Hepatocyte (in vitro differentiated cells): ENCODE results near the gene PIK3R2. TPM values are rescaled to one million over a fixed set of nuclear protein-coding genes. Genes with fewer than 3 reads are reported as not detected.

Experiments used
- DNase-seq: peaks from one replicate; pipeline ENCODE4 v3.0.0-alpha.2; 2016; ENCODE audit warnings: low spot score
- H2AFZ ChIP-seq: fragments of 200-600 bp; sonication (generic); 2 replicates; pipeline ENCODE4 v1.6.0; 2016; ENCODE audit warnings: antibody characterized with exemption, mild to moderate bottlenecking
- H3K27ac ChIP-seq: fragments of 200-600 bp; sonication (generic); 2 replicates; pipeline ENCODE4 v1.5.1; 2016; ENCODE audit warnings: mild to moderate bottlenecking
- H3K27me3 ChIP-seq: fragments of 200-600 bp; sonication (generic); 2 replicates; pipeline ENCODE4 v1.6.1; 2016
- H3K36me3 ChIP-seq: fragments of 200-600 bp; sonication (generic); replicated peaks from 2 replicates; pipeline ENCODE4 v1.5.1; 2016; ENCODE audit warnings: low read depth; ENCODE audit not compliant: insufficient read depth
- H3K4me1 ChIP-seq: fragments of 200-600 bp; sonication (generic); 2 replicates; pipeline ENCODE4 v1.5.1; 2016; ENCODE audit warnings: mild to moderate bottlenecking, moderate library complexity; ENCODE audit not compliant: insufficient read depth
- H3K4me2 ChIP-seq: fragments of 200-600 bp; sonication (generic); 2 replicates; pipeline ENCODE4 v1.6.0; 2016
- H3K4me3 ChIP-seq: fragments of 200-600 bp; sonication (generic); 2 replicates; pipeline ENCODE4 v1.5.1; 2016; ENCODE audit warnings: mild to moderate bottlenecking
- H3K79me2 ChIP-seq: fragments of 200-600 bp; sonication (generic); 2 replicates; pipeline ENCODE4 v1.6.0; 2017; ENCODE audit warnings: mild to moderate bottlenecking
- H3K9me2 ChIP-seq: fragments of 200-600 bp; sonication (generic); replicated peaks from 2 replicates; pipeline ENCODE4 v1.6.0; 2017; ENCODE audit warnings: mild to moderate bottlenecking; ENCODE audit not compliant: insufficient read depth
- H3K9me3 ChIP-seq: fragments of 200-600 bp; sonication (generic); 2 replicates; pipeline ENCODE4 v1.5.1; 2016; ENCODE audit warnings: low read depth, mild to moderate bottlenecking
- H4K20me1 ChIP-seq: fragments of 200-600 bp; sonication (generic); 2 replicates; pipeline ENCODE4 v1.6.0; 2016; ENCODE audit warnings: mild to moderate bottlenecking; ENCODE audit not compliant: insufficient read depth, poor library complexity, severe bottlenecking
- EZH2 ChIP-seq: fragments of 200-600 bp; sonication (generic); IDR thresholded peaks from 2 replicates; pipeline ENCODE4 v1.6.1; 2016; ENCODE audit warnings: antibody characterized with exemption, mild to moderate bottlenecking, borderline replicate concordance
- EZH2phosphoT487 ChIP-seq: fragments of 200-600 bp; sonication (generic); IDR thresholded peaks from one replicate; pipeline ENCODE4 v1.6.1; 2018; ENCODE audit warnings: antibody characterized with exemption, mild to moderate bottlenecking, low read depth, moderate library complexity; ENCODE audit not compliant: unreplicated experiment, severe bottlenecking
- WGBS: methylation state at CpG from one replicate; pipeline ENCODE4 v1.1.6; 2016; ENCODE audit warnings: low lambda C conversion rate; ENCODE audit errors: missing lambda C conversion rate; 5-methylcytosine and 5-hydroxymethylcytosine counted together
- polyA plus RNA-seq: library from polyadenylated mRNA; unstranded; fragments of >200 nt; fragmentation: Nextera tagmentation; extraction: Ambion mirVana; gene quantifications from 2 replicates; pipeline ENCODE4 v1.2.1, GENCODE V29; 2016
- total RNA-seq: library from RNA; depleted of rRNA; stranded (reverse); fragments of >200 nt; gene quantifications from 2 replicates; pipeline ENCODE4 v1.2.3, GENCODE V29; 2014
- TF ChIP-seq, protein P1 (sequence below): fragments of 200-600 bp; sonication (generic); IDR thresholded peaks from 2 replicates; pipeline ENCODE4 v1.5.1; 2016; ENCODE audit warnings: antibody characterized with exemption, mild to moderate bottlenecking; ENCODE audit not compliant: poor library complexity

The PIK3R2 gene
- total and polyA plus RNA-seq, 2 experiments from 2014 or later = 29.9 to 52.2 TPM

- H3K27me3 ChIP-seq = no peaks in the 10 kb centered on the region
- peak overlapping the region; percentile 27 for H2AFZ ChIP-seq
- peak; percentile 39 for DNase-seq
- H3K36me3 ChIP-seq = no peaks in the 10 kb centered on the region
- H3K4me2 ChIP-seq = peak overlapping the region; percentile 97
- H4K20me1 ChIP-seq = no peaks in the 10 kb centered on the region
- peak overlapping the region; percentile 38 for H3K4me3 ChIP-seq
- TF ChIP-seq, protein P1, sequence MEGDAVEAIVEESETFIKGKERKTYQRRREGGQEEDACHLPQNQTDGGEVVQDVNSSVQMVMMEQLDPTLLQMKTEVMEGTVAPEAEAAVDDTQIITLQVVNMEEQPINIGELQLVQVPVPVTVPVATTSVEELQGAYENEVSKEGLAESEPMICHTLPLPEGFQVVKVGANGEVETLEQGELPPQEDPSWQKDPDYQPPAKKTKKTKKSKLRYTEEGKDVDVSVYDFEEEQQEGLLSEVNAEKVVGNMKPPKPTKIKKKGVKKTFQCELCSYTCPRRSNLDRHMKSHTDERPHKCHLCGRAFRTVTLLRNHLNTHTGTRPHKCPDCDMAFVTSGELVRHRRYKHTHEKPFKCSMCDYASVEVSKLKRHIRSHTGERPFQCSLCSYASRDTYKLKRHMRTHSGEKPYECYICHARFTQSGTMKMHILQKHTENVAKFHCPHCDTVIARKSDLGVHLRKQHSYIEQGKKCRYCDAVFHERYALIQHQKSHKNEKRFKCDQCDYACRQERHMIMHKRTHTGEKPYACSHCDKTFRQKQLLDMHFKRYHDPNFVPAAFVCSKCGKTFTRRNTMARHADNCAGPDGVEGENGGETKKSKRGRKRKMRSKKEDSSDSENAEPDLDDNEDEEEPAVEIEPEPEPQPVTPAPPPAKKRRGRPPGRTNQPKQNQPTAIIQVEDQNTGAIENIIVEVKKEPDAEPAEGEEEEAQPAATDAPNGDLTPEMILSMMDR = peak; percentile 21
- no peak for TF ChIP-seq EZH2phosphoT487
- no peak for TF ChIP-seq EZH2
- H3K27ac ChIP-seq = no peak overlapping the region
- H3K9me3 ChIP-seq = no peaks in the 10 kb centered on the region
- no peaks in the 10 kb centered on the region for H3K9me2 ChIP-seq
- no peaks in the 10 kb centered on the region for H3K79me2 ChIP-seq
- H3K4me1 ChIP-seq = peaks cover 10% of the 10 kb centered on the region
- 38% methylated on average over 32 of the region's 32 CpGs for WGBS
Observed at GRCh38 chr19:18202778-18203407, 49.9 kb downstream of the PIK3R2 start.

- TF ChIP-seq, protein P1 = no peak
- TF ChIP-seq EZH2phosphoT487 (no peak), EZH2 (no peak)
- WGBS = 9% methylated on average over 18 of the region's 38 CpGs
- Histone ChIP-seq H3K4me3 (peak overlapping the region; percentile 38), H3K4me1 (peaks cover 10% of the 10 kb centered on the region), H4K20me1 (no peaks in the 10 kb centered on the region), H3K79me2 (no peaks in the 10 kb centered on the region), H3K9me3 (no peaks in the 10 kb centered on the region), H3K9me2 (no peaks in the 10 kb centered on the region), H3K36me3 (no peaks in the 10 kb centered on the region), H3K27me3 (no peaks in the 10 kb centered on the region), H2AFZ (peak overlapping the region; percentile 27), H3K27ac (peak overlapping the region; percentile 25), H3K4me2 (peak overlapping the region; percentile 97)
- DNase-seq = peak; percentile 56
Observed at GRCh38 chr19:18203408-18203862, 50.5 kb downstream of the PIK3R2 start.

DNA sequence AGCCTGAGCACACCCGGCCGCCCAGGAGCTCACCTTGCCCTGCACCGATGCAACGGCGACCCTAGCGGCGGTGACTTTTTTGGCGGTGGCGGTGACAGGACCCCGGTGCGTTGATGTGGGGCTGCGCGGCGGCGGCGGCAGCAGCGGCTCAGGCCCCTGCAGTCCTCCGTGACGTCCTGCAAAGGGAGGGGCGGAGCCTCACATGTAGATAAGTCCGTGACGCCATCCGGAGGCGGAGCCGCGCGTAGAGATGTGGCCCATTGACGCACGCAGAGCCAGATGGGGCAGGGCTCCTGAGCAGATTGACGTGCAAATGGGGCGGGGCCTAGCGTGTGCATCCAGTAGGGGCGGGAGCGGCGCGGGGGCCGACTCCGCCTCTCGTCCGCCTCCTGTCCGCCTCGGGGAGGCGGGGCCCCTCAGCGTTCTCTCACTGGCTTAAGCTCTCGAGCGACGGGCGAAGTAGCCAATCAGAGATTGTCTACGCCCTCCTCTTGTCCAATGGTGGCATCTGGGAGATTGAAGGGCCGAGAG, 51.0 kb downstream of the PIK3R2 start, which contains the start of gene RAB3A:
RAB3A (minus strand) TSS at position 180 of the 531 bp plus-strand sequence. CDS start 1,302 bp downstream, outside the sequence.
- no peaks in the 10 kb centered on the region for H3K36me3 ChIP-seq
- no peaks in the 10 kb centered on the region for H3K27me3 ChIP-seq
- H3K4me2 ChIP-seq = peak within 1 kb of the TSS; percentile 97
- no peaks in the 10 kb centered on the region for H3K79me2 ChIP-seq
- WGBS = under 1% methylated on average over 34 of the region's 50 CpGs
- peak within 1 kb of the TSS; percentile 96 for H3K27ac ChIP-seq
- peak within 1 kb of the TSS; percentile 52 for H3K4me3 ChIP-seq
- H3K4me1 ChIP-seq = peaks cover 10% of the 10 kb centered on the region
- peak; percentile 100 for DNase-seq
- H3K9me3 ChIP-seq = no peaks in the 10 kb centered on the region
- H2AFZ ChIP-seq = peak within 1 kb of the TSS; percentile 27
- TF ChIP-seq EZH2 (no peak), EZH2phosphoT487 (no peak)
- TF ChIP-seq, protein P1 = no peak
- no peaks in the 10 kb centered on the region for H4K20me1 ChIP-seq
- H3K9me2 ChIP-seq = no peaks in the 10 kb centered on the region
